Measurements from ENCODE around the gene GPR152.
A peak's percentile ranks its signal among the peaks of the same experiment; 100 is the strongest.

GPR152 gene

GRCh38 chr11:67464411-67465188 is 12.1 kb upstream of the GPR152 start:
- peak; percentile 74 for DNase-seq

- no peak for DNase-seq
Observed at GRCh38 chr11:67463680-67464410, 11.3 kb upstream of the GPR152 start.

DNA sequence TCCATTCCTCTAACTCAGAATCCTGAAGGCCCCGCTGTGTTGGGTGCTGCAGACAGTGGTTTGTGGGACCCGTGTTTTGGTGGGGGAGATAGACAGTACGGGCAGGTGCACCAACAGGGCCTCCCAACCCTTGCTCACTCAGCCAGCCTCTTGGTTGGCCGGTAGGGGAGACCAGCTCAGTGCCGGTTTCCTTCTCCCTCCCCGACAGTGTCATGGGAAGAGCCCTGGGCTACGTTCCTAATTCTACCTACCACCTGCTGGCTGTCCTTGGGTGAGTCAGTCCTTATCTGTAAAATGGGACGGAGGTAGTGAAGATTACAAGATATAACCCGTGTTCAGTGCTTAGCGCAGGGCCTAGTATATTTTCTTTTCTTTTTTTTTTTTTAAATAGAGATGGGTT is 10.7 kb upstream of the GPR152 start:
- no peak for DNase-seq

GRCh38 chr11:67458266-67458665 is 5.7 kb upstream of the GPR152 start:
- no peak for DNase-seq

- DNase-seq = no peak
Observed at GRCh38 chr11:67457453-67457852, 4.9 kb upstream of the GPR152 start.

- no peak for DNase-seq
Observed at GRCh38 chr11:67456068-67456705, 3.7 kb upstream of the GPR152 start.

- DNase-seq = no peak
Observed at GRCh38 chr11:67455054-67455453, 2.5 kb upstream of the GPR152 start, which contains the start of gene CABP4. Gene CABP4, plus strand, starts transcription at chr11:67455354. Its CDS starts 70 bp downstream, at chr11:67455424.

DNA sequence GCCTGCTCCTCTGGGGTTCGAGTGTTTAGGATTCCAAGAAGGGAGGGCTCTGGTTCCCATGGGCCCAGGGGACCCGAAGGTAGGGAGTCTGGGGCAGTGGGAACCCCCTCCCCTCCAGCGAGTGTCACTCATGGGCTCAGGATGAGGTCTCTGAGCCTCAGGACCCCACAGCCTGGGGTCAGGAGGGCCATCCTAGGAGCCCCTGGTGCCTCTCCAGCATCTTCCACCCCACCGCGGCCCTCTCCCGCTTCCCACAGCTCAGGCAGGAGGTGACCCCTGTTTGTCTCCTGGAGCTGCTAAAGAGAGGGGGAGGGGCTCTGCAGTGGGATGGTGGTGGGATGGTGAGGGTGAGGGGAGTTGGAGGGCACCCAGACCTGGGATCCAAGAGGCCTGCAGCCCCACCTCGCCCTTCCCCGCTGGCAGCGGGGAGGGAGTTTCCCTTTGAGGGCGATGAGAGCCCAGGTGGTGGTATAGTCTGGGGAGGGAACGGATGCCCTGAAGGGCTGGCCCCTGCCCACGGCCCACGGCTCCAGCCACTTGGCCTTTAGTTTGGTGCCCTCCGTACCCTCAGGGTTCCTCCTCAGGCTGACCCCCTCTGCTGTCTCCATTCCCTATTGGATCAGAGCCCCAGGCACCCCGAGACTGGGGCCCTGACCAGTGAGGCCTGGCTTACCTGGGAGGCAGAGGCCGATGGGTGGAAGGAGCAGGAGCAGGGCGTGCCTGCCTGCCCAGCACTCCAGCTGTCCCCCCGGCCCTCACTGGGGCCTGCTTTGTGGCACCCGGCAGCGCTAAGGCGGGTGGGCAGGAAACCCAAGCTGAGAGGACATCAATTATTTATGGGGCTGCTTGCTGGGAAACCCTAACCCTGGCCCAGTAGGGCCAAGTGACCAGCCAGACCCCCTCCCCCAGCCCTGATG is 1.5 kb upstream of the GPR152 start:
- no peak for DNase-seq

- no peak for DNase-seq
Observed at GRCh38 chr11:67451658-67451976, 912 bp downstream of the GPR152 start.

DNA sequence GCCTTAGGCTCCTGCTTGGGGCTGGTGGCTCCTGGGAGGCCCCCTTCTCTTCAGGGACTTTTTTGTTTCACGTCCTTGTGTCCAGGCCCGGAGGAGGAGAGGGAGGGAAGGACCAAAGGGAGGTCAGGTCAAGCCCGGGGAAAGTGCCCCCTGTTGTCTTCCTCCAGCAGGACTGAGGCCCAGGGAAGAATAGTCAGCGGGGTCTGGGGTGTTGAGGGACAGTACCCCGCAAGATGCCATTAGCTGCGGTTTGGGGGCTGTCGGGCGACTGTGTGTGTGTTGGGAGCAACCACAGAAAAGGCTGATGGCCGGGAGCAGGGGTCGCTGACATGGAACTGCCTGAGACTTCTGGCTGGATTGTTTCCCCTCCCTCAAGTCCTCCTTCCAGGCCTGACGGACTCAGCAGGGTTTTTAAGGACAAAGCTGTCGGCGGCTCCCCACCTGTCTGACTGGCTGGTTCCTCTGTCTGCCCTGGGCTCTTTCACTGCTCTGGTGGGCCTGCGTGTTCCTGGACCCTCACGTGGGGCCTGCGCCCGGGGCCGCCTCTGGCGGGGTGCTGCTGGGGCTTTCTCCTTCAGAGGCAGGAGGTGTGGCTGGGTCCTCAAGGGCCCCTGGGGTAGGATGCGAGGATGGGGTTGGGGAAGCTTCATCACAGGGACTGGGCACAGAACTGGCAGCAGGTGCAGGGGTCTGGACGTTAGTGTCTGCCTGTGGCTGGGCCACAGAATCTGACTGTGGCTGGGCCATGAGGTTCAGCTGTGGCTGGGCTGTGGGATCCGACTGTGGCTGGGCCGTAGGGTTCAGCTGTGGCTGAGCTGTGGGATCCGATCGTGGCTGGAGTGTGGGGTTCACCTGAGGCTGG is 1.5 kb downstream of the GPR152 start:
- no peak for DNase-seq

GRCh38 chr11:67449116-67449844 is 3.2 kb downstream of the GPR152 start:
- DNase-seq = no peak

DNA sequence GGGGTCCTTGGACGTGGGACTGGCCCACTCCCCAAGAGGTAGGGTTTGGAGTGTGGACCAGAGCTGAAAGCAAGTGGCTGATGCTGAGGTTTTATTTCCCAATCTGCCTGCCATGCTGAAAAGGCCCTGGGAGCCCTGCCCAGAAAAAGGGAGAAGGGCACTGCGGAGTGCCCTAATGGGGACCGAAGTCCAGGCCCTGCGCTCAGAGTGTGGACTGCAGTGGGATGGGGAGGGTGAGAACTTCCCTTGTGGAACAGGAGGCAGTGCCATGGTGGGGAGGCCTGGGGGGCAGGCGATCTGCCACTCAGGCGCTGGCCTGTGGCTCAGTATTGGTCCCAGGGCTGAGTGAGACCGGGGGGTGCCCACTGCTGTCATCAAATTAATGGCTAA is 4.3 kb downstream of the GPR152 start:
- DNase-seq = no peak

DNA sequence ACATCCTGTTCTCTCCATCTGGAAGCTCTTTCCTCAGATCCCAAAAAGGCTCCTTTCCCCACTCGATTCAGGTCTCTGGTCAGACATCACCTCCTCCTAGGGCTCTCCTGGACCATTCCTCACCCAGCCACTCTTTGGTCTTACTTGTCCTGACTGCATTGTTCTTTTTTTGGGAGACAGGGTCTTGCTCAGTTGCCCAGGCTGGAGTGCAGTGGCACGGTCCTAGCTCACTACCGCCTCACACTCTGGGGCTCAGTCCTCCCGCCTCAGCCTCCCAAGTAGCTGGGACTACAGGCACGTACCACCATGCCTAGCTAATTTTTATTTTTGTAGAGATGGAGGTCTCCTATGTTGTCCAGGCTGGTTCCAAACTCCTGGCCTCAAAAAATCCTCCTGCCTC is 7.0 kb downstream of the GPR152 start:
- no peak for DNase-seq

- DNase-seq = no peak
Observed at GRCh38 chr11:67442504-67443404, 9.8 kb downstream of the GPR152 start.

- no peak for DNase-seq
Observed at GRCh38 chr11:67441731-67442351, 10.7 kb downstream of the GPR152 start.

- no peak for DNase-seq
Observed at GRCh38 chr11:67441098-67441563, 11.4 kb downstream of the GPR152 start.

GRCh38 chr11:67440229-67441097 is 12.1 kb downstream of the GPR152 start:
- DNase-seq = no peak
